Kidney epithelial cell (primary cell): ENCODE data around the gene ZYG11B. TPM values are rescaled to one million over a fixed set of nuclear protein-coding genes. Genes with fewer than 3 reads are reported as not detected.
"Not testable (repeated sequence)": the region's sequence is repeated elsewhere in the genome, so short reads cannot be mapped to it uniquely, and the experiment has no call there.

Experiments used
- DNase-seq: peaks from one replicate; pipeline ENCODE4 v3.0.0-alpha.2; 2010; ENCODE audit warnings: low read depth
- H3K27me3 ChIP-seq: 2 replicates; pipeline ENCODE4 v1.6.0; 2011; ENCODE audit warnings: low read length; ENCODE audit not compliant: control insufficient read depth, insufficient read depth
- H3K36me3 ChIP-seq: 2 replicates; pipeline ENCODE4 v1.5.1; 2011; ENCODE audit warnings: low read length; ENCODE audit not compliant: control insufficient read depth, insufficient read depth
- H3K4me3 ChIP-seq: 2 replicates; pipeline ENCODE4 v1.5.1; 2011; ENCODE audit warnings: low read depth, mild to moderate bottlenecking, control low read depth, low read length
- total RNA-seq: library from RNA; depleted of rRNA; stranded (reverse); fragments of >200 nt; gene quantifications from 2 replicates; pipeline ENCODE4 v1.2.3, GENCODE V29; 2015
- TF ChIP-seq, protein P1 (sequence below): IDR thresholded peaks from 2 replicates; pipeline ENCODE4 v1.5.1; 2011; ENCODE audit warnings: mild to moderate bottlenecking, moderate library complexity, low read length, control low read depth, inconsistent platforms; ENCODE audit not compliant: insufficient read depth, poor library complexity, severe bottlenecking

ZYG11B gene
- total RNA-seq, 1 donor from 2014 or later: 25.2 TPM

DNA sequence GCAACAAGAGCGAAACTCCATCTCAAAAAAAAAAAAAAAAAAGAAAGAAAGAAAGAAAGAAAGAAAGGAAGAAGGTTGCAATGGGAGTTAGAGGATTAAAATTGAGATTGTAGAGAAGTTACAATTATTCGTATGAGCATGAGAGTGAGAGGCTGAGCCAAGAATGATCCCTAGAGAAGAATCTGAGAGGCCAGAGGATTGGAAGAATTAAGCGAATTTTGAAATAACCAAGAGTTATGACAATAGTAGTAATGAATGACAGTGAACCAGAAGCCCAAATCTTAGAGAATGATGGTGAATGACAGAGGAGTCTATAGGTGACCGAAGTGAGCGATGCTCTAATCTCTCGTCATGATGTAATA lies 369 bp upstream of the ZYG11B start:
- Histone ChIP-seq H3K27me3 (no peaks in the 10 kb centered on the region), H3K4me3 (peak overlapping the region; percentile 66), H3K36me3 (no peaks in the 10 kb centered on the region)
- DNase-seq: no peak
- TF ChIP-seq, protein P1, sequence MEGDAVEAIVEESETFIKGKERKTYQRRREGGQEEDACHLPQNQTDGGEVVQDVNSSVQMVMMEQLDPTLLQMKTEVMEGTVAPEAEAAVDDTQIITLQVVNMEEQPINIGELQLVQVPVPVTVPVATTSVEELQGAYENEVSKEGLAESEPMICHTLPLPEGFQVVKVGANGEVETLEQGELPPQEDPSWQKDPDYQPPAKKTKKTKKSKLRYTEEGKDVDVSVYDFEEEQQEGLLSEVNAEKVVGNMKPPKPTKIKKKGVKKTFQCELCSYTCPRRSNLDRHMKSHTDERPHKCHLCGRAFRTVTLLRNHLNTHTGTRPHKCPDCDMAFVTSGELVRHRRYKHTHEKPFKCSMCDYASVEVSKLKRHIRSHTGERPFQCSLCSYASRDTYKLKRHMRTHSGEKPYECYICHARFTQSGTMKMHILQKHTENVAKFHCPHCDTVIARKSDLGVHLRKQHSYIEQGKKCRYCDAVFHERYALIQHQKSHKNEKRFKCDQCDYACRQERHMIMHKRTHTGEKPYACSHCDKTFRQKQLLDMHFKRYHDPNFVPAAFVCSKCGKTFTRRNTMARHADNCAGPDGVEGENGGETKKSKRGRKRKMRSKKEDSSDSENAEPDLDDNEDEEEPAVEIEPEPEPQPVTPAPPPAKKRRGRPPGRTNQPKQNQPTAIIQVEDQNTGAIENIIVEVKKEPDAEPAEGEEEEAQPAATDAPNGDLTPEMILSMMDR: no peak

DNA sequence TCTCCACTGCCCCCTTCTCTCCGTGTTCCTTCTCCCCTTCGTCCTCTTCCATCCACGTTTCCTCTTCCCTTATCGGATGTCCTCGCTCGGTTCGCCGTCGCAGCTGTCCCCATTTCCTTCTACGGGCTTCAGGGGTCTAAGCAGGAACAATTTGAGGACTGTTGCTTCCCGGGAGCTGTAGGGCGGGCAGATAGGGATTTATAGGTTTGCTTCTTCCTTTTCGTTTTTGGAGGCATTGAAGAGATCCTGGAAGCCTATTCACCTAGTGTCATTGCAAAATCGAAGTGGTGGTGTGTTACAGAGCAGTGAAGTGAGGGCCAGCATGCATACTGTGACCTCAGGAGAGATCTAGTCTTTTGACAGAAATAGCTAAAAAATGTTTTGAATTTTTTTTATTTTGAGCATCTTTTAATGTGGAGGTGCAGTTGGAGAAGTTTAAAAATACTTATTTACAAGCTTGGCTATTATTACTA lies 897 bp downstream of the ZYG11B start:
- TF ChIP-seq, protein P1: no peak
- H3K4me3 ChIP-seq: peak overlapping the region; percentile 66
- no peaks in the 10 kb centered on the region for H3K36me3 ChIP-seq
- DNase-seq: no peak
- no peaks in the 10 kb centered on the region for H3K27me3 ChIP-seq

DNA sequence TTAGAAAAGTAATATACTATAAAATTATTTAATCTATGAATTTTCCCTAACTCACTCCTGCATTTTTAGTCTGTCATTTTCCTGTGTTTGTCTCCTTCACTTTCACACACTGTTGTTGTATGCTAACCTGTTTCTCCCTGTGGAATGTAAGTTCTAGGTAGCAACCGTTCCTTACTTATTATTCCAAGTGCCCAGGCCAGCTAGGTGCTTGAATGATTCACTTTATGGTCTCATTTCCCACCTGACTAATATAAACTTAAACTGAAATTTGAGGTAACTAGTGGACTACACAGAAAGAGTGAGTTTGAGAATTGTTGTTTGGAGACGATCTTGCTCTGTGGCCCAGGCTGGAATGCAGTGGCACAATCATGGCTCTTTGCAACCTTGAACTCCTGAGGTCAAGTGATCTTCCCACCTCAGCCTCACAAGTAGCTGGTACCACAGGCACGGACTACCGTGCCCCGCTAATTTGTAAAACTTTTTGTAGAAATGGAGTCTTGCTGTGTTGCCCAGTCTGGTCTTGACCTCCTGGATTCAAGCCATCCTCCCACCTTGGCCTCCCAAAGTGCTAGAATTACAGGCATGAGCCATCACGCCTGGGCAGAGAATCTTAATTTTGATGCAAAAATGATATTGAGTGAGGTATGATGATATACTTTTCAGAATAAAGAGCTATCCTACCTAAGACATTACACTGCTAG lies 1.9 kb downstream of the ZYG11B start:
- Histone ChIP-seq H3K27me3 (no peaks in the 10 kb centered on the region), H3K4me3 (no peak overlapping the region), H3K36me3 (no peaks in the 10 kb centered on the region)
- DNase-seq: no peak
- TF ChIP-seq, protein P1: no peak

DNA sequence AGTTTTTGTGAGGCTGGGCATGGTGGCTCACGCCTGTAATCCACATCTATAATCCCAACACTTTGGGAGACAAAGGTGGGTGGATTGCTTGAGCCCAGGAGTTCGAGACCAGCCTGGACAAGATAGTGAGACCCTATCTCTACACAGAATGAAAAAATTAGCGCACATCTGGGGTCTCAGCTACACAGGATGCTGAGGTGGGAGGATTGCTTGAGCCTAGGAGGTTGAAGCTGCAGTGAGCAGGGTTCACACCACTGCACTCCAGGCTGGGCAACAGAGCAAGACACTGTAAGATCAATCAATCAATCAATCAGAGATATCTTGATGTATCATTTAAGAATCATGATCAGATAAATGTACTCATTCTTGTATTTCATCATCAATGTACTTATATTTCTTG lies 7.1 kb downstream of the ZYG11B start:
- H3K4me3 ChIP-seq: no peak overlapping the region
- TF ChIP-seq, protein P1: no peak
- H3K27me3 ChIP-seq: no peaks in the 10 kb centered on the region
- no peaks in the 10 kb centered on the region for H3K36me3 ChIP-seq
- no peak for DNase-seq

DNA sequence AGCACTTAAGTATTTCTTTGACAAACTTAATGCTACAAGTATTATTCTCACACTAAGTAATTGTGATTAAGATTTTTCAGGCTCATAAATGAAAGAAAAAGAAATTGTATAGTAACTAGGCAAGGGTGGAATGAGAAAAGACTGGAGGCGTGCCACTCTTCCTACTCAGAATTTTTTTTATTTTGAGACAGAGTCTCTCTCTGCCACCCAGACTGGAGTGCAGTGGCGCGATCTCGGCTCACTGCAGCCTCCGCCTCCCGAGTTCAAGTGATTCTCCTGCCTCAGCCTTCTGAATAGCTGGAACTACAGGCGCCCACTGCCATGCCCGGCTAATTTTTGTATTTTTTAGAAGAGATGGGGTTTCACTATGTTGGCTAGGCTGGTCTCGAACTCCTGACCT lies 9.1 kb downstream of the ZYG11B start:
- not testable (repeated sequence) for DNase-seq, H3K4me3 ChIP-seq, H3K36me3 ChIP-seq, H3K27me3 ChIP-seq

DNA sequence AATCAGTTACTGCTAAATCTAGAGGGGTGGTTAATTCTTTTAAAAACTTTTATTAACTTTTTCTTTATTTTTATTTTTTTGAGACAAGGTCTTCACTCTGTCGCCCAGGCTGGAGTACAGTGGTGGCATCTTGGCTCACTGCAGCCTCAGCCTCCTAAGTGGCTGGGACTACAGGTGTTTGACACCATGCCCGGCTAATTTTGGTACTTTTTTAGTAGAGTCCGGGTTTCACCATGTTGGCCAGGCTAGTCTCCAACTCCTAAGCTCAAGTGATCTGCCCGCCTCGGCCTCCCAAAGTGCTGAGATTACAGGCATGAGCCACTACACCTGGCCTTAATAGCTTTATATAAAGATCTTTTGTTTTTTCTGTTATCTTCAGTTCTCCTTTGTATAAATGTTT lies 11.9 kb downstream of the ZYG11B start:
- Histone ChIP-seq H3K4me3 (no peak overlapping the region), H3K36me3 (no peaks in the 10 kb centered on the region), H3K27me3 (no peaks in the 10 kb centered on the region)
- no peak for DNase-seq
- TF ChIP-seq, protein P1: no peak
